Naive B cell (primary cell): ENCODE data around the gene ZFP62. TPM values are rescaled to one million over a fixed set of nuclear protein-coding genes. Genes with fewer than 3 reads are reported as not detected.

Source experiments
- ATAC-seq, 2 donors: fragments of 150-1000 bp; cut with Tn5 transposase; 2 replicates each; pipeline ENCODE4 v1.10.0; 2021; ENCODE audit warnings: low read depth in 2 of 2, mild to moderate bottlenecking in 2 of 2, moderate library complexity in 2 of 2
- DNase-seq: peaks from one replicate; pipeline ENCODE4 v3.0.0; 2022
- H3K27ac Mint-ChIP-seq, 6 donors: one replicate each; pipeline ENCODE4 v1.8.0; 2020 to 2022; ENCODE audit warnings: mild to moderate bottlenecking in 6 of 6, mixed read lengths in 6 of 6, moderate library complexity in 5 of 6, inconsistent platforms in 2 of 6
- H3K27me3 Mint-ChIP-seq, 3 donors: one replicate each; pipeline ENCODE4 v1.8.0; 2021 to 2022; ENCODE audit warnings: mixed read lengths in 3 of 3, mild to moderate bottlenecking in 1 of 3
- H3K36me3 Mint-ChIP-seq, 2 donors: one replicate each; pipeline ENCODE4 v1.8.0; 2020 to 2022; ENCODE audit warnings: mixed read lengths in 2 of 2, inconsistent platforms in 1 of 2, mild to moderate bottlenecking in 1 of 2
- H3K4me1 Mint-ChIP-seq, 3 donors: one replicate each; pipeline ENCODE4 v1.8.0; 2020 to 2022; ENCODE audit warnings: mixed read lengths in 3 of 3, inconsistent platforms in 1 of 3, mild to moderate bottlenecking in 1 of 3, moderate library complexity in 1 of 3
- H3K4me3 Mint-ChIP-seq, 8 donors: one replicate each; pipeline ENCODE4 v1.8.0; 2020 to 2022; ENCODE audit warnings: mild to moderate bottlenecking in 8 of 8, mixed read lengths in 8 of 8, moderate library complexity in 8 of 8, inconsistent platforms in 2 of 8
- H3K9me3 Mint-ChIP-seq, 7 donors: one replicate each; pipeline ENCODE4 v1.8.0; 2020 to 2022; ENCODE audit warnings: mixed read lengths in 7 of 7, mild to moderate bottlenecking in 5 of 7, inconsistent platforms in 2 of 7, moderate library complexity in 1 of 7
- polyA plus RNA-seq, 6 donors: library from polyadenylated mRNA; unstranded; fragments of 300-500 nt; fragmentation: Illumina TruSeq; gene quantifications; one replicate each; pipeline ENCODE4 v1.2.3, GENCODE V29; 2021; ENCODE audit warnings: low read depth in 6 of 6

Gene ZFP62
- polyA plus RNA-seq, 6 donors from 2014 or later: 12.1 to 26.5 (median 22.5) TPM

- Mint-ChIP-seq H3K36me3 (peaks cover 0 to 6% of the 10 kb centered on the region in 2 donors), H3K4me3 (peak overlapping the region; percentile 29 to 94 (median 76)), H3K9me3 (peaks cover 0 to 3% (median 0%) of the 10 kb centered on the region in 7 donors), H3K27me3 (no peaks in the 10 kb centered on the region), H3K4me1 (peaks cover 68 to 76% (median 72%) of the 10 kb centered on the region in 3 donors), H3K27ac (peak overlapping the region in 5 of 6 donors; percentile 29 to 88 (median 64))
- DNase-seq (no peak), ATAC-seq (no peak)
Observed at GRCh38 chr5:180799902-180800801, 60.9 kb downstream of the ZFP62 start.

GRCh38 chr5:180799194-180799593 lies 61.9 kb downstream of the ZFP62 start:
- Mint-ChIP-seq H3K27me3 (no peaks in the 10 kb centered on the region), H3K36me3 (peaks cover 0 to 6% of the 10 kb centered on the region in 2 donors), H3K4me1 (peaks cover 63 to 74% (median 71%) of the 10 kb centered on the region in 3 donors), H3K4me3 (peak overlapping the region in 7 of 8 donors; percentile 13 to 88 (median 52)), H3K27ac (peak overlapping the region in 5 of 6 donors; percentile 10 to 87 (median 42)), H3K9me3 (no peaks in the 10 kb centered on the region)
- ATAC-seq (no peak), DNase-seq (no peak)

GRCh38 chr5:180798193-180798592 lies 62.9 kb downstream of the ZFP62 start:
- peaks cover 70 to 78% (median 74%) of the 10 kb centered on the region in 3 donors for H3K4me1 Mint-ChIP-seq
- H3K4me3 Mint-ChIP-seq: peak overlapping the region in 5 of 8 donors; percentile 8 to 88 (median 39)
- DNase-seq (no peak), ATAC-seq (no peak)
- peaks cover 0 to 6% of the 10 kb centered on the region in 2 donors for H3K36me3 Mint-ChIP-seq
- no peaks in the 10 kb centered on the region for H3K27me3 Mint-ChIP-seq
- peak overlapping the region in 3 of 6 donors; percentile 13 to 91 (median 76) for H3K27ac Mint-ChIP-seq
- no peaks in the 10 kb centered on the region for H3K9me3 Mint-ChIP-seq

Other genes with a start within 250 kb of the ZFP62 start
- not detected for gene FLT4, start 211.7 kb downstream of the ZFP62 start, polyA plus RNA-seq
- gene OR2Y1, start 121.2 kb downstream of the ZFP62 start, polyA plus RNA-seq: not detected
- 100 to 1,000 TPM in 2 of 6 donors, 10 to 100 TPM in 4; 71.9 to 121 (median 84.2) TPM for gene MGAT1, start 58.5 kb downstream of the ZFP62 start, polyA plus RNA-seq
- gene BTNL8, start 37.9 kb upstream of the ZFP62 start, polyA plus RNA-seq: not detected
- gene BTNL3, start 127.6 kb upstream of the ZFP62 start, polyA plus RNA-seq: not detected
- gene BTNL9, start 179.0 kb upstream of the ZFP62 start, polyA plus RNA-seq: 1 to 10 TPM in 1 of 6 donors, under 1 TPM in 5; 0.08 to 1.4 (median 0.58) TPM